ENCODE measurements around the gene SMIM10.
A peak's percentile ranks its signal among the peaks of the same experiment; 100 is the strongest.
"Not testable (repeated sequence)": the region's sequence is repeated elsewhere in the genome, so short reads cannot be mapped to it uniquely, and the experiment has no call there.

The SMIM10 gene

DNA sequence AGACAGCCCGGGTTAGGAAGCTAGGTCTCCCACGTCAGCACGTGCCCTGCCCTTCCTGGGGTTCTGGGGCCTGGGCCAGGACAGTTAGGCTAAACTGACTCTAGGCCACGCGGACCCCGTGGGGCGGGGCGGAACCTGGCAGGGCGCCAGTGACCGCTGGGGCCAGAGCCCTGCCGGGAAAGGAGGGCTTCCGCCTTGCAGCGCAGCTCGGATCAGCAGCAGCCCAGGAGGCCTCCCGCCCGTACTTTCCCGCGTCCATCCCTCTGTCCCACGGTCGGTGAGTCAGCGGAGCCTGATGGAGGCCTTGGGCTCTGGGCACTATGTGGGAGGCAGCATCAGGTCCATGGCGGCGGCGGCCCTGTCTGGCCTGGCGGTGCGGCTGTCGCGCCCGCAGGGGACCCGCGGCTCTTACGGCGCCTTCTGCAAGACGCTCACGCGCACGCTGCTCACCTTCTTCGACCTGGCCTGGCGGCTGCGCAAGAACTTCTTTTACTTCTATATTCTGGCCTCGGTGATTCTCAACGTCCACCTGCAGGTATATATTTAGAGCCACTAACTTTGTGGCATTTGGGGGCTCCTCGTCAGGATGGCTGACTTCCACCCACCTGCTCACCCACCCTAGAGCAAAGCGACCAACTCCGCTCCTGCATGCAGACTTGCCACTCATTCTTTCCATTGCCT, at the start of gene SMIM10:
TSS of gene SMIM10 (plus strand) at position 191 of the 681 bp plus-strand sequence. CDS start at position 296, 105 bp downstream.
- peak; percentile 8 for DNase-seq

DNA sequence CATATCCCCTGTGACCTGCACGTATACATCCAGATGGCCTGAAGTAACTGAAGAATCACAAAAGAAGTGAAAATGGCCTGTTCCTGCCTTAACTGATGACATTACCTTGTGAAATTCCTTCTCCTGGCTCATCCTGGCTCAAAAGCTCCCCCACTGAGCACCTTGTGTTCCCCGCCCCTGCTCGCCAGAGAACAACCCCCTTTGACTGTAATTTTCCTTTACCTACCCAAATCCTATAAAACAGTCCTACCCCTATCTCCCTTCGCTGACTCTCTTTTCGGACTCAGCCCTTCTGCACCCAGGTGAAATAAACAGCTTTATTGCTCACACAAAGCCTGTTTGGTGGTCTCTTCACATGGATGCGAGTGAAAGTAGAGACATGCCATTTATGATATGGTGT, 44.4 kb upstream of the SMIM10 start:
- not testable (repeated sequence) for DNase-seq

DNA sequence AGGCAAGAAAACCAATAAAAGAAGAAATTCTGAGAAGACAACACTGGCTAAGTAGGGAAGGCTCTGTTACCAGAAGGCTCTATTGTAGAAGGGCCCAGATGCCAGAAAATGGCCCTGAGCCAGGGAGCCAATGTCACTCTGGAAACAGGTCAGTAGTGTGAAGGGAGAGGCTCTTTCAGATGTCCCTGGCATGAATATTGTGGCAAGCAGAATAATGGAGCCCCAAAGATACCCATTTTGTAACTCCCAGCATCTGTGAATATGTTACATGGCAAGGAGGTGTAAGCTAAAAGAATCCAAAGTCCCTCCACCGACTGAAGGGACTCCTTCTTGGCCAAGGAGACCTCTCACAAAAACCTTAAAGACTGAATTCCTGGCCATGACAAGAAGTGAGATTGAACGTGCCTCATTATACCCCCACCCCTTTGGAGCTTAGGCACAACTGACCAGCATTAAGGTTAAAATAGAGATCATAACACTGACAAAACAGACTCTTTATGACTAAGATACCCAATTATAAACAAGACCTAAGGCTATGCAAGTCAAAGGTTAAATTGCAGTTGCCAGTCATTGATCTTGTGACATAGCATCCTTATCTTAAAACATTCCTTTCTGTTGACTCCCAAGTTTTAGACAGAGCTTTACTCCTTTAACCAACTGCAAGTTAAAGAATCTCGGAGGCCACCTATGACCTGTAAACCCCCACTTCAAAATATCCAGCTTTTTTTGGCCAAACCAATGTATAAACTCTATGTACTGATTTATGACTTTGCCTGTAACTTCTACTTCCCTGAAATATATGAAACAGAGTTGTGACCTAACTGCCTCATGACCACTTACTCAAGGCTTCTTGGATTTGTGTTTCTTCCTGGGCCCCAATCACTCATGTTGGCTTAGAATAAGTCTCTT, 42.2 kb upstream of the SMIM10 start:
- DNase-seq, result no peak

DNA sequence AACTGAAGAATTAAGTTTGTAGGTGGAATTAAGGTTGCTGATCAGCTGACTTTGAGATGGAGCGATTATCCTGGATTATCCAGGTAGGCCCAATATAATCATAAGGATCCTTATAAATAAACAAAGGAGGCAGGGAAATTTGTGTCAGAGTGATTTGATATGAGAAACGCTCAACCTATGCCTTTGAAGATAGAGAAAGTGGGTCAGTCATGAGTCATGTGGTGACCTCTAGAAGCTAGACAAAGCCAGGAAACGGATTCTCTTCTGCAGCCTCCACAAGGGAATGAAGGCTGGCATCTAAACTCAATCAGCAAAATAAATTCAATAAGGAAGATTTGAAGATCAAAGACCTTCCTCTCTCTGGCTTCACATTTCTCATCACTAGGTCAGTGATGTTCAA, 41.5 kb upstream of the SMIM10 start:
- DNase-seq, result no peak

DNA sequence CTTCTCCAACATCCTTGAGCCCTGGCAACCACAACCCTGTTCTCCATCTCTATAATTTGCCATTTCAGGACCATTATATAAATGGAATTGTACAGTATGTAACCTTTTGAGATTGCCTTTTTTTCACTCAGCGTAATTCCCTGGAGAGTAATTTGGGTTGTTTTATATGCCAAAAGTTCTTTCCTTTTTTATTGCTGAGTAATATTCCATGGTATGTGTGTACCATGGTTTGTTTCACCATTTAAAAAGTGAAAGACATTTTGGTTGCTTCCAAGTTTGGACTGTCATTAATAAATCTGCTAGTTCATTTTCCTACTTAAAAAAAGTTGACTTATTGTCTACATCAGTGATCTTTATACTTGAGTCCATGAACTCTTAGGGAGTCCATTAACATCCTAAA, 33.0 kb upstream of the SMIM10 start:
- no peak for DNase-seq

DNA sequence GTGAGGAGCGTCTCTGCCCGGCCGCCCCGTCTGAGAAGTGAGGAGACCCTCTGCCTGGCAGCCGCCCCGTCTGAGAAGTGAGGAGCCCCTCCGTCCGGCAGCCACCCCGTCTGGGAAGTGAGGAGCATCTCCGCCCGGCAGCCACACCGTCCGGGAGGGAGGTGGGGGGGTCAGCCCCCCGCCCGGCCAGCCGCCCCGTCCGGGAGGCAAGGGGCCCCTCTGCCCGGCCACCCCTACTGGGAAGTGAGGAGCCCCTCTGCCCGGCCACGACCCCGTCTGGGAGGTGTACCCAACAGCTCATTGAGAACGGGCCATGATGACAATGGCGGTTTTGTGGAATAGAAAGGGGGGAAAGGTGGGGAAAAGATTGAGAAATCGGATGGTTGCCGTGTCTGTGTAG, 30.4 kb upstream of the SMIM10 start:
- not testable (repeated sequence) for DNase-seq

DNA sequence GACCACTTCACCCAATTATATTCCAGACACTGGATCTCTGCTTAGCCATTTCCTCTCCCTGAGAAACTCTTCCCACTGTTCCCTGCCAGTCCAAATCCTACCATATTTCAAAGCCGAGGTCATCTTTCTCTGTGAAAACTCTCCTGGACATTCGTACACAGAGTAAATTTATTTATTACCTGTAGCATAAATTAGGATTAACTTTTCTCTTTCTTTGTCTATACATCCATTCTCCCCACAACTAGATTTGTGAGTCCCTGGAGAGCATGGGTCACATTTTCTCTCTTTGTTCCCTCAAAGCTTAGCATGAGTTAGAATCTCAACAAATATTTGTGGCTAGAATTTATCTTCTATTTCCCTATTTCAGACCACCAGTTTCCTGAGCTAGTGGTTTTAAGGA, 27.8 kb upstream of the SMIM10 start:
- DNase-seq, result no peak

DNA sequence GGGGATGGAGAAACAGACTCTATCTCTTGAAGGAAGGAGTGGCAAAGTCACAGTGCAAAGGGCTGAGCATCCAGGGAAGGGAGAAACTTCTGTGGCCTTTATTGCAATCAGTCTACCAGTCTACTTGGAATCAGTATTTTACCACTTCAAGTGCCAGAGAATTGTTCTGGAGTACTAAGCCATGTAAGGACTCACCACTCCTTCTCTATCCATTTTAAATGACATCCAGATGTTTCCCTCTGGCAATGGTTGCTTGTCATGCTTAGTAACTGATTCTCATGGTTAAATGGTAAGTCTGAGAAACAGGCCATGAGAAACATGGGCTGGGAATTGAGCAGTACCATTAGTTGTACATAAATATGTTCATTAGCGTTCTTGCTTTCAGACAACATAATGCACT, 21.1 kb upstream of the SMIM10 start:
- DNase-seq, result no peak

DNA sequence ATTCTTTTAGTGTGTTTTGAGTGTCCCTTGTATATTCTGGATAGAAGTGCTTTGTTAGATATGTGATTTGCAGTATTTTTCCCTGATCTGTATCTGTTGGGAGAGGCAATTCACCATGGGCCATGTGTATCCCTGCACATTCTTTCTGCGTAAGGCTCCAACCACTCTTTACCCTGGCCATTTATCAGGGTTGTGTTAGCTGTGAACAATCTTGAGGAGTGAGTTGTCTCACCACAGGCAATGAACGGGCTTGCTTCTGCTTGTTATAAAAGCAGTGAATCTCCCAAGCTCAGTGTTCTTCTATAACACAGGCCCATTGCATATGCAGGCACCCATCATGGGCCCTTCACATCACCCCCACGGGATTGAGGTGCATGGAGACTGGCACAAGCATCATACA, 18.9 kb upstream of the SMIM10 start:
- DNase-seq, result no peak

DNA sequence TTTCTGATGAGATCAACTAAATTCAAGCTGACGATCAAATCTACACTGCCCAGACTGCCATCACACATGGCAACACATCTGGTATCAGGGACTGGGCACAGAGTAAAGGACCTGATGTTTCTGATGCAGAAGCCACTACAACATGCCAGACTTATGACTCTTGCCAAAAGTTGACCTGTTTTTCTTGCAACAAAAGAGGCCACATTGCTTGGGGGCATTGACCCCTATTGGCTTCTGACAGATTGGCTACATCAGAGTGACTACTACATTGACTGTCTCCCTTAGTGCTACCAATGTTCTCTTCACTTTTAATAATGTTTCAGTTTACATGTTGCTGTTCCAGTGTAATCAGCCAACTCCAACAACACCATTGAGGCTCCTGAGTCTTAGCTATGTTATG, 15.3 kb upstream of the SMIM10 start:
- DNase-seq, result no peak

DNA sequence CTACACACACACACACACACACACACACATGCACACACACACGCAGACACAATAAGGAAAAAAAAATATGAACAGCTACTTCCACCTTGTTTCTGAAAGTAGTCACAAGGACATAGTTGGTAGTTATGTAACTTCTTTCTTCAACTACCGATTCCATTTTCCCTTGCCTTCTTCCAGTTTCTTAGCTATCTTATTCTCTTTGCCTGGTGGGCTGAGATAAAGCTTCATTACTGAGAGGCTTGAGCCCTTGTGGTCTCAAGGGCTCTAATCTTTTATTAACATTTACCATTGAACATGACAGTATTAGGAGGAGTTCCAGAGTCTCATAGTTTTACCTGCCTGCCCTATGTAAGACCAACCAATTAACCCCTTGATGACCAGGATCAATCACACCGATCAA, 8.9 kb upstream of the SMIM10 start:
- no peak for DNase-seq

DNA sequence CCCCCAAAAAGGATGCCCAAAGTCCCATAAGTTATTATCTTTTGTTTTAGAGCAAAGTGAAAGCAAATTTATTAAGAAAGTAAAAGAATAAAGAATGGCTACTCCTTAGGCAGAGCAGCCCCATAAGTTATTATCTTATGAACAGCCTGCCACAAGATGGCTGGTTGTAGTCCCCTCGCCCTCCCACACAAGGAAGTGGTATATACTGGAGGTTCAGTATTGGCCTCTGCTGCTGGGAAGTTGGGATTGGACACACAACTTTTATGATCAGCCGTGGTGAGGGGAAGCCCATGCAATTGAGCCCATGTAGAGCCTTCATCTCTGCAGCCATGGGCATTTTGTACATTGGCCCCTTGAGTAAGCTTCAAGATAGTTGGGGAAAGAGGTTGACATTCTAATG, 8.0 kb upstream of the SMIM10 start:
- DNase-seq, result no peak

DNA sequence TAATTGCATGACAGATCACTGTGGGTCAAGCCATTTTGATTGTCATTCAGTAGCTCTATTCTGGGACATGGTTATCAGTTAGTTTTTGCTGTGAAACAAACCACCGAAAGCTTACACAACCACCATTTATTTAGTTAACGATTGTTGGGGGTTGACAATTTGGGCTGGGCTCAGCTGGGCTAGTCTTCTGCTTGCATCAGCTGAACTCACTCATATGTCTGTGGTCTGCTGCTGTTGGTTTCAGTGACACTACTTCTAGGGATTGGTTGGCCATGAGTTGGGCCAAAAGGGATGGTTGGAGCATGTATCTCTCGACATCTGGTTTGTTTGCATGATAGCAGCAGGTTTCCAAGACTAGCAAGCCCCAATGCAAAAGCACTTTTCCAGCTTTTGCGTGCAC, 5.3 kb upstream of the SMIM10 start:
- DNase-seq, result no peak

DNA sequence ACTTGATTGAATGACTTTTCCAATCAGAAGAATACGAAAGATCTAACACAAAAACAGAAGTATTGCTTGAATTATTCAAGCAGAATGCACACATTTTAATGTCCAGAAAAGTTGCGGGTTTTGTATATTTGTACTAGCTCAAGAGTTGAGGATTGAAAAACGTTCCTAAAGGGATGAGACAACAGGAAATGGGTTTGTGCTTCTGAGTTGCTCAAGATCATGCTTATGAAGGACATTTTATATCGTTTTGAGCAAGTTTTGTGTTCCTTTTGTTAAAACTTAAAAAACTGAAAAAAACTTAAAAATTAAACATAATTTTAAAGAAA, 353 bp upstream of the SMIM10 start:
- no peak for DNase-seq

DNA sequence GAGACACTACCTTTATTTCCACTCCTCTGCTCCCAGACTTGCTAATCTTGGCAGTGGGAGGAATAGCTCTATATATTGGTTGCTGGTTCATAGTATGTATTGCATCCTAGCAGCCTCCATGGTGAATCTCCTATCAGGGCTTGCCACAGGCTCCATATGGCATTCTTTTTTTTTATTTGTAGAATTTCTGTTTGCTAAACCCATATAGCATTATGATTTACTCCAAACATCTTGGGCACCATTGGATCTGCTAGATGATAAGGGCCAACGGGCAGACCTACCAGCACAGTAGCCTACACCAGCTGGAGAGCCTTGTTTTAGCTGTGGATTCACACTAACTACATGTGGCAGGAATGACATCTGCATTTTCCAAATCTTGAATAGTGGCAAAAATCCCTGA, 6.9 kb downstream of the SMIM10 start:
- DNase-seq, result no peak

DNA sequence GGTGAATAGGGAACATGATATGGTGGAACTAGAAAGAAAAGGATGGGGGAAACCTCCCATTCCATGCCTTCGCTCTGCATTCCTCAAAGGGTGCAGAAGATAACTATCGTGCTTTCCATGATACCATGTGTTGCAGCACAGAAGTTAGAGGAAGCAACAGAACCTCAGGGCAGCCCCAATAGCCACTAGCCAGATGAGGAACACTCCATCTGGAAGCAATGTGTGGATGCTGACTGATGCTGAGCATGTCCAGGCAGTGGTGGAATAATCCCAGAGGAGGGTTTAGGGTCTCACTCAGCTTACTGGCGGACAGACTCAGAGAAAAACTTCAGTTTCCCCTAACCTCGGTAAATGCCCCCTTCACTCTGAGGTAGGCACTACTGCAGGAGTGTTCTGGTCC, 7.5 kb downstream of the SMIM10 start:
- no peak for DNase-seq

DNA sequence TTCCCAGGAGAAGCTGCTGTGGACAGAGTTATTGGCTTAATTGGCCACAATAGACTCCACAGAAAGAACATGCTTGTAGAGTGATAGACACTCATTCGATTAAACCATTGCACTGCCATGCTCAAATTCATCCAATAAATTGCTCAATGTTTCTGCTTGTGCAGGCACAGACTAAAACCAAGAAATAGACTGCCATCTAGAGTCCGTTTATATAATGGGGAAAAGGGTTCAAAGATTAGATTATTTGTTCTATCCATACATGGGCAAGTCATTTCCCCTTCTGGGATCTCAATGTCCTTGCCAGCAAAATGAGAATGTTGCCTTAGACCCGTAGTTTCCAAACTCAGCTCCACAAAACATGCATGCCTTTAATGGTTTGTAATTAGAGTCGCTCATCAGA, 8.7 kb downstream of the SMIM10 start:
- no peak for DNase-seq

DNA sequence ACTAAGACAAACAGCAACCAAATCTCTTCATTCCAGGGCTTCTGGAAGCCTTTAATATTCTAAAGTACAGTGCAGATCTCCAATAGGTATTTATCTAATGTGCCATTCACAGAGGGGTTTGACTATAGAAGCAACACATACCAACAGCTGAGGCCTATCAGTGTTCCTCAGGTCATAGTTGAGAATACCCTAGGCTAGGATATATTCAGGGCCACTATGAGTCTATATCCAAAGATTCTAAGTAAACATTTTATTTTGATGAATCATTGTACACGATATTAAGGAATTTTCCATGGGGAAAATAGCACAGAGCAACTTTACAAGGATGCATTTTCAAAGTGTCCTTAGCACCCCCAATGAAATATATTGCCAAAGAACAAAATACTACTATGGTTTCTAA, 9.7 kb downstream of the SMIM10 start:
- no peak for DNase-seq

DNA sequence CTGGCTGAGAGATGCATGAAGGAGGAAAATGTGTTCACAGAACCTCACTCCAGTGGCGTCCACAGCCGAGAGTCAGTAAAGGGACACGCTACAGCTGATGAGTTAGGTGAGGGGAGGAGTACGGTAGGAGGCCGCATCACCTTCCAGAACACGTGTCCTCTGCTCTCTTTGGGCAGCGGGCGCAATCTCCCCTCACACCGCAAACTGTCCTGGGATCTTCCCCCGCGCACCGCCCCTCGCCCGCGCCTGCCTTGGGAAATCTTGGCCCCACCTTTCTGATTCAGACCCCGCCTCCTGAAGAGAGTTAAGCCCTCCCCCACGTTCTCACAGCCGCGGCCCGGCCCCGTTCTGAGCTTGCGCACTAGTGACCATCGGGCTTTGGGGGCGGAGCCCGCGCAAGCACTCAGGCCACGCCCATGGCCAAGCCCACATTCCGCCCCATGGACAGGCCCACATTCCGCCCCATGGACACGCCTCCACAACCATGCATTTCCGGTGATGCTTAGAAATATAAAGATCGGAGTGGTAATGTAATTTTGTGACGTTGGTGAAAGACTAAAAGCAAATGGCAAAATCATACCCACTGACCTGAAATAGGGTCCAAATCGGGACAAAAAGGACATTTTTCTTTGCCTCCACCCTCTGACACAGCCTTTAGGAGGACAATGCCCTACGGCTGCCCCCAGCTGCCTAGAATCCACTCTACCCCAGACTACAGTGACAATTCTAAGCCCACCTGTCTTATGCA, 13.3 kb downstream of the SMIM10 start:
- DNase-seq, result peak; percentile 91

DNA sequence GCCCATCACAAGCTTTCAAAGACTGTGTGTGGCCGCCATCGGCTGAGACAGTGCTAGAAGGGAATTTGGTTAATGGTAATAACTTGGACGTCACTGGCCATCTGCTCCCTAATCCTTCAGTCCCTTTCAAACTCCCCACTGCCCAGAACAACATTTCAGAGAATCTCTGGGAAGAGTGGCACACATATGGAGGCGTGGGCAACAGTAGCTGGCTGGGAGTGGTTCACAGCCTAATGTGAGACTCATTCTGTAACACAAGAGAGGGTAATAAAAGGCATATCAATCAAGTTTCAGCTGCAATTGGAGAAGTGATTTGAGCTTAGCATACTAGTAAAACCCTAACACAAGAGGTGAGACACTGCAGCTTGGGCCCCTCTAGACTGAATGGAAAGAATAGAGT, 15.4 kb downstream of the SMIM10 start:
- DNase-seq, result no peak

DNA sequence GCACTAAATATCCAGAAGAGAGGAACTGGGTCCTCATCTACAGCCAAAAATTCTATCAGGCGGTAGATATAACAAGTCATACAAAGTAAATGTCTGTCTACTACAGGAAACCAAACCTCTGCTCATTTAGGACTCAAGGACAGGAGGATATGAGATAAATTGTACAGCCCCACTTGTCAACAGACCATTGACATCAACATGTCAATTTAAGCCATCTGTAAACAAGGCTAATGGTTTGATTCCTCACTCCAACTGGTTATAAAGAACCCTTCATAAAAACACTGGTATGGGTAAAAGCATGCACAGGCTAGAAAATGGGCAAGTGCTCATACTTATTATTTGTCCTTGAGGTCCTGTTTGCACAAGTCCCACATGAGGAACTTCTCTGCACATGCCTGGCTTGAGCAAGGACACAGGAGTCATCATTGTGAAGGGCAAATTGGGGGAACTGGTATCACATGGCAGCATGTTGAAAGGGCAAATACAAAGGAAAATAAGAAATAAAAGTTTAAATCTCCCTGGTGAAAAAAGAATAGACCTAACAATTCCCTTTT, 18.3 kb downstream of the SMIM10 start:
- no peak for DNase-seq

DNA sequence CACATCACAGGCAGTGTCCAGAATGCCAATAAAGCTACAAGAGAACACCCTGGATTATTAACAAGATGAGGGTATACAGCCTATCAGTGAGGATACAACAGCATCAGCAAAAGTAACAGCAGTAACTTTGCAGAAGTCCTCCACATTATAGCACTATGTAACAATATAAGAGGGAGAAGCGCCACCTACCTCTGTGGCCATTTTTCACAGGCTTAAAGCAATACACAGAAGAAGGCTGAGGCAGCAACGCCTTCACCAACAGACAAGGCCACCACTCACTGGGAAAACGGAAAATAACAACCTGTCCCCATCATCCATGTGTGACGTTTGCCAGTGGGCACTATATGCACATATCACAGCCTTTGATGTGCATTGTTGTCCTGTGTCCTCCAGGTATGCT, 19.0 kb downstream of the SMIM10 start:
- no peak for DNase-seq

DNA sequence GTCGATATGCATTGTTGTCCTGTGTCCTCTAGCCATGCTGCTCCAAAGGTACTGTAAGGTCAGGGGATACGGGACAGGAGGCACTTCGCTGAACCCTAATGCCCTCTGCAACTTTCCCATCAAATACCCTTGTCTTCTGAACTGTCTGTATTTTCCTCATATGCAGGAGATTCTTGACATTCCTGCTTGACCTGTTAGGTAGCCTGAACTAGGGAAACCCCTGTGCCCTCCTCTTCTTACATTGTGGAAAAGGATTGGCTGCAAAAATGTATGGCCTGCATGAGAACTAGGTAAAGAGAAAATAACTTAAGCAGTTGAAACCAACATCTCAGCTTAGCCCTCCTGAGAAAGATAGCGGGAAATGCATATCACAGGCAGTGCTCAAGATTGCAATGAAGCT, 20.1 kb downstream of the SMIM10 start:
- DNase-seq, result no peak
